HepG2 (cell line): ENCODE results near the gene E2F1.
A peak's percentile ranks its signal among the peaks of the same experiment; 100 is the strongest.

Experiments
- ARHGAP35 ChIP-seq: sonication (generic); formaldehyde crosslinking; IDR thresholded peaks from 2 replicates; pipeline ENCODE4 v1.9.0; 2022; ENCODE audit warnings: mild to moderate bottlenecking, inconsistent platforms, moderate library complexity, missing genetic modification reagents, borderline replicate concordance
- GABPA ChIP-seq, 2 experiments: IDR thresholded peaks; 2 replicates each; pipeline ENCODE4 v1.6.1; 2011 to 2016; ENCODE audit warnings: low read depth in 2 of 2, low read length in 1 of 2, missing biosample characterization in 1 of 2, missing genetic modification characterization in 1 of 2
- IKZF1 ChIP-seq: fragments of 450-650 bp; IDR thresholded peaks from 2 replicates; pipeline ENCODE4 v1.7.1; 2016
- KDM2A ChIP-seq: sonication (generic); formaldehyde crosslinking; IDR thresholded peaks from 2 replicates; pipeline ENCODE4 v1.4.0; 2020; ENCODE audit warnings: low read depth, missing genetic modification reagents, borderline replicate concordance
- PHF21A ChIP-seq: sonication (generic); formaldehyde crosslinking; IDR thresholded peaks from 2 replicates; pipeline ENCODE4 v1.5.0; 2020; ENCODE audit warnings: mild to moderate bottlenecking, missing genetic modification reagents
- POLR2A ChIP-seq, 2 experiments: IDR thresholded peaks; 2 replicates each; pipeline ENCODE4 v1.6.1; 2011; ENCODE audit warnings: low read depth in 2 of 2, low read length in 2 of 2, mild to moderate bottlenecking in 1 of 2, moderate library complexity in 1 of 2; ENCODE audit not compliant: insufficient read depth in 1 of 2
- SETDB1 ChIP-seq: sonication (generic); formaldehyde crosslinking; IDR thresholded peaks from 2 replicates; pipeline ENCODE4 v1.5.1; 2020; ENCODE audit warnings: missing genetic modification reagents, mild to moderate bottlenecking, borderline replicate concordance
- SP1 ChIP-seq, 2 experiments: fragments of 450-650 bp in 1 of 2; sonication (generic) in 1 of 2; formaldehyde crosslinking in 1 of 2; IDR thresholded peaks; 2 replicates each; pipeline versions ENCODE4 v1.4.0 to v1.6.1; 2016 to 2020; ENCODE audit warnings: missing genetic modification reagents in 1 of 2
- ZBTB21 ChIP-seq: sonication (generic); formaldehyde crosslinking; IDR thresholded peaks from 2 replicates; pipeline ENCODE4 v1.4.0; 2020; ENCODE audit warnings: missing genetic modification reagents
- ZNF138 ChIP-seq: sonication (generic); formaldehyde crosslinking; IDR thresholded peaks from 2 replicates; pipeline ENCODE4 v1.5.0; 2020; ENCODE audit warnings: mild to moderate bottlenecking, low read depth, missing genetic modification reagents
- ZNF570 ChIP-seq: sonication (generic); formaldehyde crosslinking; IDR thresholded peaks from 2 replicates; pipeline ENCODE4 v1.4.0; 2020; ENCODE audit warnings: mild to moderate bottlenecking, missing genetic modification reagents, borderline replicate concordance

DNA sequence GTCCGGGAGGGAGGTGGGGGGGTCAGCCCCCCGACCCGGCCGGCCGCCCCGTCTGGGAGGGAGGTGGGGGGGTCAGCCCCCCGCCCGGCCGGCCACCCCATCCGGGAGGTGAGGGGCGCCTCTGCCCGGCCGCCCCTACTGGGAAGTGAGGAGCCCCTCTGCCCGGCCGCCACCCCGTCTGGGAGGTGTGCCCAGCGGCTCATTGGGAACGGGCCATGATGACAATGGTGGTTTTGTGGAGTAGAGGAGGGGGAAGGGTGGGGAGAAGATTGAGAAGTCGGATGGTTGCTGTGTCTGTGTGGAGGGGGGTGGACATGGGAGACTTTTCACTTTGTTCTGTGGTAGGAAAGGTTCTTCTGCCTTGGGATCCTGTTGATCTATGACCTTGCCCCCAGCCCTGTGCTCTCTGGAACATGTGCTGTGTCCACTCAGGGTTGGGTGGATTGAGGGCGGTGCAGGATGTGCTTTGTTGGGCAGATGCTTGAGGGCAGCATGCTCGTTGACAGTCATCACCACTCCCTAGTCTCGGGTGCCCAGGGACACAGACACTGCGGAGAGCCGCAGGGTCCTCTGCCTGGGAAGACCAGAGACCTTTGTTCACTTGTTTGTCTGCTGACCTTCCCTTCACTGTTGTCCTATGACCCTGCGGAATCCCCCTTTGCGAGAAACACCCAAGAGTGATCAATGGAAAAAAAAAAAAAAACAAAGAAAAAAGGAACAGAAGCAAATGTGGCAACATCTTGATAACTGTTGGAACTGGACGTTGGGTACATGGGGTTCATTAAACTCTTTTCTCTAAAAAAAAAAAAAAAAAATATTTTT, 15.7 kb upstream of the E2F1 start:
- TF ChIP-seq ZNF138 (CRISPR knock-in tag) = no peak
- no peak for TF ChIP-seq GABPA (IDR thresholded peaks at IDR 0.05; ENCODE audit: low read depth, low read length)
- TF ChIP-seq GABPA (CRISPR knock-in tag; IDR thresholded peaks at IDR 0.05; ENCODE audit: low read depth) = no peak; the same call in 1 of the 2 replicates
- TF ChIP-seq KDM2A (CRISPR knock-in tag) = peak; percentile 43; the same call in 1 of the 2 replicates
- TF ChIP-seq SP1 (IDR thresholded peaks at IDR 0.05) = no peak
- TF ChIP-seq SP1 (CRISPR knock-in tag; IDR thresholded peaks at IDR 0.05) = no peak
- TF ChIP-seq IKZF1 = no peak
- peak; percentile 96 for TF ChIP-seq PHF21A (CRISPR knock-in tag)
- TF ChIP-seq ZBTB21 (CRISPR knock-in tag) = no peak
- no peak for TF ChIP-seq POLR2A (IDR thresholded peaks at IDR 0.05; ENCODE audit: insufficient read depth in 1 of 2, low read depth in 2 of 2, low read length in 2 of 2)
- TF ChIP-seq ZNF570 (CRISPR knock-in tag) = no peak
- TF ChIP-seq SETDB1 (CRISPR knock-in tag) = no peak
- no peak for TF ChIP-seq ARHGAP35 (CRISPR knock-in tag)
